ENCODE data around the gene HACD2. TPM values are rescaled to one million over a fixed set of nuclear protein-coding genes. Genes with fewer than 3 reads are reported as not detected.

HACD2 gene
- total RNA-seq, 2 donors from 2014 or later, result 22.7 to 28.6 TPM

GRCh38 chr3:123597561-123597960, 12.7 kb upstream of the HACD2 start:
- H3K36me3 ChIP-seq, result no peaks in the 10 kb centered on the region
- no peak for TF ChIP-seq CTCF (IDR thresholded peaks at IDR 0.05)
- no peak for DNase-seq (ENCODE audit: low spot score)
- H3K4me1 ChIP-seq, result peaks cover 0 to 29% of the 10 kb centered on the region in 2 donors
- no peak overlapping the region for H3K27ac ChIP-seq
- H3K4me3 ChIP-seq, result no peak overlapping the region
- H3K9me3 ChIP-seq, result no peaks in the 10 kb centered on the region
- H3K27me3 ChIP-seq, result no peaks in the 10 kb centered on the region

GRCh38 chr3:123595396-123596180, 10.7 kb upstream of the HACD2 start:
- Histone ChIP-seq H3K4me3 (no peak overlapping the region), H3K27ac (no peak overlapping the region), H3K4me1 (peaks cover 0 to 18% of the 10 kb centered on the region in 2 donors), H3K27me3 (no peaks in the 10 kb centered on the region), H3K9me3 (peaks cover 0 to 5% of the 10 kb centered on the region in 2 donors), H3K36me3 (no peaks in the 10 kb centered on the region)
- TF ChIP-seq CTCF (IDR thresholded peaks at IDR 0.05), result no peak
- no peak for DNase-seq (ENCODE audit: low spot score)

GRCh38 chr3:123593381-123593780, 8.5 kb upstream of the HACD2 start:
- Histone ChIP-seq H3K4me1 (peaks cover 0 to 17% of the 10 kb centered on the region in 2 donors), H3K27me3 (no peaks in the 10 kb centered on the region), H3K27ac (no peak overlapping the region), H3K4me3 (no peak overlapping the region), H3K36me3 (no peaks in the 10 kb centered on the region), H3K9me3 (peaks cover 0 to 8% of the 10 kb centered on the region in 2 donors)
- DNase-seq (ENCODE audit: low spot score), result no peak
- TF ChIP-seq CTCF (IDR thresholded peaks at IDR 0.05), result no peak

GRCh38 chr3:123590685-123591450, 6.0 kb upstream of the HACD2 start:
- H3K27ac ChIP-seq, result no peak overlapping the region
- no peaks in the 10 kb centered on the region for H3K27me3 ChIP-seq
- peaks cover 0 to 21% of the 10 kb centered on the region in 2 donors for H3K4me1 ChIP-seq
- no peak for TF ChIP-seq CTCF (IDR thresholded peaks at IDR 0.05)
- H3K9me3 ChIP-seq, result peaks cover 0 to 8% of the 10 kb centered on the region in 2 donors
- no peak overlapping the region for H3K4me3 ChIP-seq
- H3K36me3 ChIP-seq, result no peaks in the 10 kb centered on the region
- no peak for DNase-seq (ENCODE audit: low spot score)

DNA sequence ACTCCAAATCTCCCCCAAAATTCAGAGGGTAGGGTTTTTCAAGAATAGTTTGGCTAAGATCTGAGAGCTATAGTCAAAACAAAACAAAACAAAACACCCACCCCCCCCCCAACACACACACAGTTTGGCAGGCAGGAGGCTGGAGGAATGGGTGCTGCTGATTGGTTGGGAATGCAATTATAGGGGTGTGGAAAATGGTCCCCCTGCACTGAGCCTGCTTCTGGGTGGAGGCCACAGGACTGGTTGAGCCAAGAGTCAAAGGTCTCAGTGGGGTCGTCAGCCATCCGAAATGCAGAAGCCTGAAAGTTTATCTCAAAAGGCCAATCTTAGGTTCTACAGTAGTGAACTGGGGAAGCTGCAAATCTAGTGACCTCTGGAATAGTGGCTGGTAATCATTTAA, 2.5 kb upstream of the HACD2 start:
- no peak for TF ChIP-seq CTCF (IDR thresholded peaks at IDR 0.05)
- no peaks in the 10 kb centered on the region for H3K27me3 ChIP-seq
- peaks cover 0 to 8% of the 10 kb centered on the region in 2 donors for H3K9me3 ChIP-seq
- no peak overlapping the region for H3K4me3 ChIP-seq
- H3K27ac ChIP-seq, result peak overlapping the region in 1 of 2 donors; percentile 98
- H3K36me3 ChIP-seq, result no peaks in the 10 kb centered on the region
- no peak for DNase-seq (ENCODE audit: low spot score)
- peaks cover 0 to 17% of the 10 kb centered on the region in 2 donors for H3K4me1 ChIP-seq
